HG02885 (cell line): ENCODE results near the gene RAD21L1.
A peak's percentile ranks its signal among the peaks of the same experiment; 100 is the strongest.

Experiments used
- ATAC-seq: cut with Tn5 transposase; IDR thresholded peaks from one replicate; pipeline ENCODE4 v1.9.1; 2021; ENCODE audit warnings: mild to moderate bottlenecking; ENCODE audit not compliant: unreplicated experiment, poor library complexity

Gene RAD21L1

GRCh38 chr20:1225783-1226654, at the start of gene RAD21L1:
RAD21L1 (plus strand) TSS chr20:1226044; CDS start chr20:1228454, 2,410 bp downstream.
- peak; percentile 42 for ATAC-seq

GRCh38 chr20:1177680-1178079, 48.2 kb upstream of the RAD21L1 start:
- ATAC-seq: no peak

- ATAC-seq: no peak
Observed at GRCh38 chr20:1178103-1178502, 47.7 kb upstream of the RAD21L1 start.

GRCh38 chr20:1178623-1179022, 47.2 kb upstream of the RAD21L1 start:
- ATAC-seq: no peak

GRCh38 chr20:1180949-1181348, 44.9 kb upstream of the RAD21L1 start:
- ATAC-seq: no peak

GRCh38 chr20:1182106-1182505, 43.7 kb upstream of the RAD21L1 start:
- ATAC-seq: no peak

- ATAC-seq: no peak
Observed at GRCh38 chr20:1183153-1183552, 42.7 kb upstream of the RAD21L1 start.

GRCh38 chr20:1184260-1184637, 41.6 kb upstream of the RAD21L1 start:
- no peak for ATAC-seq

- ATAC-seq: no peak
Observed at GRCh38 chr20:1184638-1185315, 41.1 kb upstream of the RAD21L1 start, which contains the start of gene TMEM74B. TMEM74B (minus strand) TSS chr20:1184981; CDS start chr20:1183801, 1,180 bp downstream.

GRCh38 chr20:1185316-1185741, 40.5 kb upstream of the RAD21L1 start:
- ATAC-seq: no peak

GRCh38 chr20:1185790-1186334, 40.0 kb upstream of the RAD21L1 start:
- ATAC-seq: no peak

- no peak for ATAC-seq
Observed at GRCh38 chr20:1186367-1186991, 39.4 kb upstream of the RAD21L1 start.

GRCh38 chr20:1187605-1188171, 38.2 kb upstream of the RAD21L1 start:
- no peak for ATAC-seq

- ATAC-seq: no peak
Observed at GRCh38 chr20:1188347-1188746, 37.5 kb upstream of the RAD21L1 start.

GRCh38 chr20:1189827-1190226, 36.0 kb upstream of the RAD21L1 start:
- ATAC-seq: no peak

- no peak for ATAC-seq
Observed at GRCh38 chr20:1190847-1191246, 35.0 kb upstream of the RAD21L1 start.

- ATAC-seq: no peak
Observed at GRCh38 chr20:1191299-1191698, 34.5 kb upstream of the RAD21L1 start.

- no peak for ATAC-seq
Observed at GRCh38 chr20:1195226-1195625, 30.6 kb upstream of the RAD21L1 start.

GRCh38 chr20:1196634-1197033, 29.2 kb upstream of the RAD21L1 start:
- no peak for ATAC-seq

GRCh38 chr20:1197801-1198200, 28.0 kb upstream of the RAD21L1 start:
- ATAC-seq: no peak
